ENCODE results near the gene TTLL10. TPM values are rescaled to one million over a fixed set of nuclear protein-coding genes. Genes with fewer than 3 reads are reported as not detected.

Gene TTLL10
- total RNA-seq, 1 donor from 2014 or later = not detected

GRCh38 chr1:1132956-1133750, 40.5 kb upstream of the TTLL10 start:
- no peak overlapping the region for H3K4me2 ChIP-seq (ENCODE audit: low read length)
- no peaks in the 10 kb centered on the region for H3K79me2 ChIP-seq (ENCODE audit: insufficient read depth, low read length)
- no peaks in the 10 kb centered on the region for H3K4me1 ChIP-seq (ENCODE audit: insufficient read depth, low read length)
- H4K20me1 ChIP-seq (ENCODE audit: insufficient read depth, low read length) = no peaks in the 10 kb centered on the region
- H3K27ac ChIP-seq (ENCODE audit: low read depth, low read length) = no peak overlapping the region
- H3K9ac ChIP-seq (ENCODE audit: low read length) = no peak overlapping the region
- H3K4me3 ChIP-seq (ENCODE audit: insufficient read depth, low read depth, low read length) = no peak overlapping the region
- H2AFZ ChIP-seq (ENCODE audit: low read depth, low read length) = no peak overlapping the region
- TF ChIP-seq EZH2 (IDR thresholded peaks at IDR 0.05; ENCODE audit: insufficient read depth, low read length) = no peak
- no peak for TF ChIP-seq CTCF (IDR thresholded peaks at IDR 0.05; ENCODE audit: insufficient read depth, low read depth, low read length)
- no peaks in the 10 kb centered on the region for H3K36me3 ChIP-seq (ENCODE audit: insufficient read depth, low read length)
- H3K9me3 Mint-ChIP-seq (ENCODE audit: unreplicated experiment) = no peaks in the 10 kb centered on the region
- no peak overlapping the region for H3K27ac Mint-ChIP-seq (ENCODE audit: unreplicated experiment)
- no peak for FAIRE-seq
- peaks cover 31% of the 10 kb centered on the region for H3K27me3 Mint-ChIP-seq (ENCODE audit: low read depth, unreplicated experiment)
- H3K4me3 Mint-ChIP-seq (ENCODE audit: unreplicated experiment) = no peak overlapping the region
- no peak for DNase-seq (ENCODE audit: low read depth)
- H3K27me3 ChIP-seq (ENCODE audit: insufficient read depth, low read length) = peaks cover 8% of the 10 kb centered on the region
- H3K36me3 Mint-ChIP-seq (ENCODE audit: low read depth, unreplicated experiment) = no peaks in the 10 kb centered on the region
- no peaks in the 10 kb centered on the region for H3K4me1 Mint-ChIP-seq (ENCODE audit: low read depth, unreplicated experiment)
- no peaks in the 10 kb centered on the region for H3K9me3 ChIP-seq (ENCODE audit: insufficient read depth, low read depth, low read length)

GRCh38 chr1:1134300-1134970, 39.2 kb upstream of the TTLL10 start:
- no peak overlapping the region for H3K4me3 Mint-ChIP-seq (ENCODE audit: unreplicated experiment)
- peaks cover 28% of the 10 kb centered on the region for H3K27me3 Mint-ChIP-seq (ENCODE audit: low read depth, unreplicated experiment)
- H3K4me1 Mint-ChIP-seq (ENCODE audit: low read depth, unreplicated experiment) = no peaks in the 10 kb centered on the region
- Histone ChIP-seq H3K27ac (ENCODE audit: low read depth, low read length) (no peak overlapping the region), H3K9ac (ENCODE audit: low read length) (no peak overlapping the region), H3K4me3 (ENCODE audit: insufficient read depth, low read depth, low read length) (no peak overlapping the region), H3K4me2 (ENCODE audit: low read length) (no peak overlapping the region), H3K4me1 (ENCODE audit: insufficient read depth, low read length) (no peaks in the 10 kb centered on the region), H3K27me3 (ENCODE audit: insufficient read depth, low read length) (peaks cover 8% of the 10 kb centered on the region), H4K20me1 (ENCODE audit: insufficient read depth, low read length) (no peaks in the 10 kb centered on the region), H3K9me3 (ENCODE audit: insufficient read depth, low read depth, low read length) (no peaks in the 10 kb centered on the region), H2AFZ (ENCODE audit: low read depth, low read length) (no peak overlapping the region), H3K36me3 (ENCODE audit: insufficient read depth, low read length) (no peaks in the 10 kb centered on the region), H3K79me2 (ENCODE audit: insufficient read depth, low read length) (no peaks in the 10 kb centered on the region)
- H3K27ac Mint-ChIP-seq (ENCODE audit: unreplicated experiment) = no peak overlapping the region
- no peaks in the 10 kb centered on the region for H3K36me3 Mint-ChIP-seq (ENCODE audit: low read depth, unreplicated experiment)
- FAIRE-seq (no peak), DNase-seq (ENCODE audit: low read depth) (no peak)
- H3K9me3 Mint-ChIP-seq (ENCODE audit: unreplicated experiment) = no peaks in the 10 kb centered on the region
- TF ChIP-seq CTCF (IDR thresholded peaks at IDR 0.05; ENCODE audit: insufficient read depth, low read depth, low read length) (no peak), EZH2 (IDR thresholded peaks at IDR 0.05; ENCODE audit: insufficient read depth, low read length) (no peak)

Measured in astrocyte (in vitro differentiated cells and primary cell).